Neural progenitor cell (in vitro differentiated cells): ENCODE results near the gene SERPINA6.

Experiments used
- EZH2 ChIP-seq: fragments of 200-600 bp; sonication (generic); IDR thresholded peaks from 2 replicates; pipeline ENCODE4 v1.6.1; 2017; ENCODE audit warnings: antibody characterized with exemption, mild to moderate bottlenecking, moderate library complexity
- EZH2phosphoT487 ChIP-seq: fragments of 200-600 bp; sonication (generic); IDR thresholded peaks from 2 replicates; pipeline ENCODE4 v1.6.1; 2017; ENCODE audit warnings: antibody characterized with exemption
- TF ChIP-seq, protein P1 (sequence below): fragments of 200-600 bp; sonication (generic); IDR thresholded peaks from 2 replicates; pipeline ENCODE4 v1.5.1; 2017; ENCODE audit warnings: antibody characterized with exemption, mild to moderate bottlenecking

- TF ChIP-seq, protein P1, sequence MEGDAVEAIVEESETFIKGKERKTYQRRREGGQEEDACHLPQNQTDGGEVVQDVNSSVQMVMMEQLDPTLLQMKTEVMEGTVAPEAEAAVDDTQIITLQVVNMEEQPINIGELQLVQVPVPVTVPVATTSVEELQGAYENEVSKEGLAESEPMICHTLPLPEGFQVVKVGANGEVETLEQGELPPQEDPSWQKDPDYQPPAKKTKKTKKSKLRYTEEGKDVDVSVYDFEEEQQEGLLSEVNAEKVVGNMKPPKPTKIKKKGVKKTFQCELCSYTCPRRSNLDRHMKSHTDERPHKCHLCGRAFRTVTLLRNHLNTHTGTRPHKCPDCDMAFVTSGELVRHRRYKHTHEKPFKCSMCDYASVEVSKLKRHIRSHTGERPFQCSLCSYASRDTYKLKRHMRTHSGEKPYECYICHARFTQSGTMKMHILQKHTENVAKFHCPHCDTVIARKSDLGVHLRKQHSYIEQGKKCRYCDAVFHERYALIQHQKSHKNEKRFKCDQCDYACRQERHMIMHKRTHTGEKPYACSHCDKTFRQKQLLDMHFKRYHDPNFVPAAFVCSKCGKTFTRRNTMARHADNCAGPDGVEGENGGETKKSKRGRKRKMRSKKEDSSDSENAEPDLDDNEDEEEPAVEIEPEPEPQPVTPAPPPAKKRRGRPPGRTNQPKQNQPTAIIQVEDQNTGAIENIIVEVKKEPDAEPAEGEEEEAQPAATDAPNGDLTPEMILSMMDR: no peak
- TF ChIP-seq EZH2 (no peak), EZH2phosphoT487 (no peak)
Measured at GRCh38 chr14:94314890-94315289, 8.2 kb downstream of the SERPINA6 start.
